RWPE1 (cell line): ENCODE measurements around the gene AFTPH.
A peak's percentile ranks its signal among the peaks of the same experiment; 100 is the strongest.
"Not testable (repeated sequence)": the region's sequence is repeated elsewhere in the genome, so short reads cannot be mapped to it uniquely, and the experiment has no call there.

Experiments
- CTCF ChIA-PET: fragments of 350-600 bp; sonication (Branson Sonifier 250); formaldehyde crosslinking; extraction: SDS; loops from one replicate; lab custom pipeline; 2021; lab: Yijun Ruan, JAX
- POLR2A ChIA-PET: fragments of 400-600 bp; formaldehyde crosslinking; extraction: SDS; loops from one replicate; lab custom pipeline; 2020; ENCODE audit warnings: antibody characterized with exemption; ENCODE audit not compliant: low non-redundant PET; lab: Yijun Ruan, JAX
- DNase-seq: peaks from one replicate; pipeline ENCODE4 v3.0.0; 2012; ENCODE audit warnings: low spot score
- H3K27ac ChIP-seq: fragments of 450-650 bp; 2 replicates; pipeline ENCODE4 v1.5.1; 2017
- CTCF ChIP-seq: fragments of 450-650 bp; conservative IDR thresholded peaks from 2 replicates; pipeline ENCODE4 v1.5.1; 2017; ENCODE audit warnings: low read depth, mild to moderate bottlenecking

AFTPH gene

GRCh38 chr2:64522843-64523428 lies 1.2 kb upstream of the AFTPH start:
- H3K27ac ChIP-seq: no peak overlapping the region
- ChIA-PET CTCF (interaction anchor here (0.6 to 2.8 kb wide), 10 partner anchors 8 to 473 kb away, joined by 3 to 14 read pairs (median 4); no protein-coding TSS in a partner anchor), POLR2A (no interaction called here)
- DNase-seq: peak; percentile 49
- TF ChIP-seq CTCF: peak; percentile 85

GRCh38 chr2:64524604-64525316 lies 632 bp downstream of the AFTPH start:
- POLR2A ChIA-PET: interaction anchor here (0.9 kb wide), 1 partner anchor 44 kb away, joined by 3 read pairs; no protein-coding TSS in a partner anchor
- DNase-seq: peak; percentile 37
- TF ChIP-seq CTCF: no peak
- H3K27ac ChIP-seq: peak overlapping the region; percentile 89
- CTCF ChIA-PET: interaction anchor here (0.6 to 2.8 kb wide), 4 partner anchors 42 to 475 kb away, joined by 3 to 14 read pairs (median 3); no protein-coding TSS in a partner anchor

- ChIA-PET CTCF (interaction anchor here (0.6 kb wide), 1 partner anchor 475 kb away, joined by 3 read pairs; no protein-coding TSS in a partner anchor), POLR2A (no interaction called here)
- peak overlapping the region; percentile 89 for H3K27ac ChIP-seq
- DNase-seq: peak; percentile 26
- no peak for TF ChIP-seq CTCF
Observed at GRCh38 chr2:64525317-64525613, 1.1 kb downstream of the AFTPH start.

- no peak for DNase-seq
- ChIA-PET CTCF (no interaction called here), POLR2A (no interaction called here)
- H3K27ac ChIP-seq: no peak overlapping the region
- no peak for TF ChIP-seq CTCF
Observed at GRCh38 chr2:64526034-64526433, 1.9 kb downstream of the AFTPH start.

- H3K27ac ChIP-seq, POLR2A ChIA-PET, CTCF ChIA-PET, DNase-seq: not testable (repeated sequence)
Observed at GRCh38 chr2:64530946-64531345, 6.8 kb downstream of the AFTPH start.

- no peak overlapping the region for H3K27ac ChIP-seq
- no peak for DNase-seq
- TF ChIP-seq CTCF: no peak
- POLR2A ChIA-PET: no interaction called here
- CTCF ChIA-PET: no interaction called here
Observed at GRCh38 chr2:64532030-64532429, 7.9 kb downstream of the AFTPH start.

- CTCF ChIA-PET: interaction anchor here (1.1 kb wide), 1 partner anchor 10 kb away, joined by 6 read pairs; the partner anchor contains the start of gene AFTPH
- no peak overlapping the region for H3K27ac ChIP-seq
- POLR2A ChIA-PET: no interaction called here
- TF ChIP-seq CTCF: no peak
- DNase-seq: no peak
Observed at GRCh38 chr2:64533882-64534281, 9.8 kb downstream of the AFTPH start.
